HepG2 (cell line): Measurements from ENCODE around the gene MYO10. TPM values are rescaled to one million over a fixed set of nuclear protein-coding genes. Genes with fewer than 3 reads are reported as not detected.

Experiments
- CC2D1A ChIP-seq: sonication (generic); formaldehyde crosslinking; IDR thresholded peaks from 2 replicates; pipeline ENCODE4 v1.8.1; 2023; ENCODE audit warnings: mild to moderate bottlenecking, missing genetic modification reagents
- FOXM1 ChIP-seq: sonication (generic); formaldehyde crosslinking; IDR thresholded peaks from 2 replicates; pipeline ENCODE4 v1.5.0; 2020; ENCODE audit warnings: missing genetic modification reagents
- GATAD1 ChIP-seq: IDR thresholded peaks from 2 replicates; pipeline ENCODE4 v1.6.1; 2016; ENCODE audit warnings: missing genetic modification reagents, missing compliant biosample characterization
- HMG20A ChIP-seq: IDR thresholded peaks from 2 replicates; pipeline ENCODE4 v1.6.1; 2016; ENCODE audit warnings: borderline replicate concordance
- KDM5A ChIP-seq: fragments of 200-600 bp; sonication (generic); IDR thresholded peaks from 2 replicates; pipeline ENCODE4 v1.7.0; 2018; ENCODE audit warnings: antibody characterized with exemption, mild to moderate bottlenecking, low read length, borderline replicate concordance
- MEIS1 ChIP-seq: sonication (generic); formaldehyde crosslinking; IDR thresholded peaks from 2 replicates; pipeline ENCODE4 v1.9.0; 2021; ENCODE audit warnings: mild to moderate bottlenecking, missing genetic modification reagents, moderate library complexity, borderline replicate concordance
- NCOR1 ChIP-seq: fragments of 200-600 bp; sonication (generic); IDR thresholded peaks from 2 replicates; pipeline ENCODE4 v1.7.0; 2017; ENCODE audit warnings: antibody characterized with exemption, low read length, borderline replicate concordance
- NFKB2 ChIP-seq: sonication (generic); formaldehyde crosslinking; IDR thresholded peaks from 2 replicates; pipeline ENCODE4 v1.4.0; 2020; ENCODE audit warnings: missing genetic modification reagents, borderline replicate concordance
- RXRA ChIP-seq: sonication (generic); formaldehyde crosslinking; IDR thresholded peaks from 2 replicates; pipeline ENCODE4 v1.5.1; 2020; ENCODE audit warnings: missing genetic modification reagents
- SMARCE1 ChIP-seq: fragments of 450-650 bp; IDR thresholded peaks from 2 replicates; pipeline ENCODE4 v1.6.1; 2017; ENCODE audit warnings: borderline replicate concordance
- XBP1 ChIP-seq: sonication (generic); formaldehyde crosslinking; IDR thresholded peaks from 2 replicates; pipeline ENCODE4 v1.5.0; 2020; ENCODE audit warnings: missing genetic modification reagents
- ZBTB20 ChIP-seq: sonication (generic); formaldehyde crosslinking; IDR thresholded peaks from 2 replicates; pipeline ENCODE4 v1.8.1; 2023; ENCODE audit warnings: missing genetic modification reagents, low read depth, mild to moderate bottlenecking, borderline replicate concordance
- ZNF10 ChIP-seq: sonication (generic); formaldehyde crosslinking; IDR thresholded peaks from 2 replicates; pipeline ENCODE4 v1.4.0; 2020; ENCODE audit warnings: mild to moderate bottlenecking, low read depth, missing genetic modification reagents, borderline replicate concordance
- ZNF251 ChIP-seq: sonication (generic); formaldehyde crosslinking; IDR thresholded peaks from 2 replicates; pipeline ENCODE4 v1.9.0; 2021; ENCODE audit warnings: mild to moderate bottlenecking, missing genetic modification reagents
- ZNF547 ChIP-seq: sonication (generic); formaldehyde crosslinking; IDR thresholded peaks from 2 replicates; pipeline ENCODE4 v1.5.1; 2020; ENCODE audit warnings: mild to moderate bottlenecking, missing genetic modification reagents
- ZSCAN25 ChIP-seq: sonication (generic); formaldehyde crosslinking; IDR thresholded peaks from 2 replicates; pipeline ENCODE4 v1.8.0; 2022; ENCODE audit warnings: mild to moderate bottlenecking, missing genetic modification reagents
- polyA plus RNA-seq, 8 experiments: library from polyadenylated mRNA; depleted of rRNA in 3 of 8; stranded (reverse) in 7 of 8; unstranded in 1 of 8; fragments of >200 nt; fragmentation: Illumina TruSeq in 4 of 8; extraction: Trizol in 4 of 8; gene quantifications; 2 replicates each; pipeline versions ENCODE4 v1.2.1 to v1.2.3, GENCODE V29; 2011 to 2016; ENCODE audit warnings: low read depth in 4 of 8, missing spikeins in 1 of 8, mixed read lengths in 1 of 8; ENCODE audit not compliant: insufficient read depth in 1 of 8
- total RNA-seq, 5 experiments: library from RNA; depleted of rRNA; stranded (reverse); fragments of >200 nt; fragmentation: Illumina TruSeq; extraction: Trizol; gene quantifications; 2 replicates each; pipeline ENCODE4 v1.2.3, GENCODE V29; 2016; ENCODE audit warnings: low read depth in 1 of 5
- TF ChIP-seq, protein P1 (sequence below): sonication (generic); formaldehyde crosslinking; IDR thresholded peaks from 2 replicates; pipeline ENCODE4 v1.8.1; 2022; ENCODE audit warnings: low read depth, mild to moderate bottlenecking, missing genetic modification reagents
- TF ChIP-seq, protein P2 (sequence below): sonication (generic); formaldehyde crosslinking; IDR thresholded peaks from 2 replicates; pipeline ENCODE4 v1.8.0; 2022; ENCODE audit warnings: mild to moderate bottlenecking, missing genetic modification reagents, moderate library complexity
- TF ChIP-seq, protein P3 (sequence below): fragments of 450-650 bp; IDR thresholded peaks from 2 replicates; pipeline ENCODE4 v1.6.1; 2017; ENCODE audit warnings: mild to moderate bottlenecking
- TF ChIP-seq, protein P4 (sequence below): sonication (generic); formaldehyde crosslinking; IDR thresholded peaks from 2 replicates; pipeline ENCODE4 v1.8.0; 2022; ENCODE audit warnings: mild to moderate bottlenecking, missing genetic modification reagents; ENCODE audit not compliant: insufficient replicate concordance
- TF ChIP-seq, protein P5 (sequence below): sonication (generic); formaldehyde crosslinking; IDR thresholded peaks from 2 replicates; pipeline ENCODE4 v1.8.1; 2023; ENCODE audit warnings: mild to moderate bottlenecking, moderate library complexity, missing genetic modification reagents

The MYO10 gene
- total and polyA plus RNA-seq, 2 of the 13 experiments (the other 11 are each of a cell fraction or from before 2014, with no cell fraction given): 4.5 to 14.0 TPM

DNA sequence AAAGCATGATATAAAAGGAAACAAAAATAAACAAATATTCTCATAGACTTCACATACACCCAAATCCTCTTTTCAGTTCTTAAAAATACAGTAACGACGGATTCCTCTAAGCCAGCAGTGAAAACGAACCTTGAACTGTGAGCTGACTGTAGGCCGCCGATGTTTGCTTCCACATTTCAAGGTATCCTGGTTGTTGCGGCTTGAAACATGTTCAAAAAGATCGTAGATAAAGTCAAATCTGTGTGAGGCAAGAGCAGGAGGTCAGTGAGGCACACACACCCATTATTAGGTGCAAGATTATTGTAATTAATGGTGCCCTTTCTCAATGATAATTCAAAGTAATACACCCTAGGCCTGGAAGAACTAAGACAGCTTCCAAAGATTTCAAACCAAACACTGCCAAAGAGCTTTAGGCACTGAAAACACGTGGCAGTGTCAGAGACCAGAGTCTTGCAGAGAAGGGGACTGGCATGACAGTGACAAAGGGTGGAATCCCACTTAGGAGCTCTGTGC, 178.0 kb downstream of the MYO10 start (continued):
- TF ChIP-seq, protein P1, sequence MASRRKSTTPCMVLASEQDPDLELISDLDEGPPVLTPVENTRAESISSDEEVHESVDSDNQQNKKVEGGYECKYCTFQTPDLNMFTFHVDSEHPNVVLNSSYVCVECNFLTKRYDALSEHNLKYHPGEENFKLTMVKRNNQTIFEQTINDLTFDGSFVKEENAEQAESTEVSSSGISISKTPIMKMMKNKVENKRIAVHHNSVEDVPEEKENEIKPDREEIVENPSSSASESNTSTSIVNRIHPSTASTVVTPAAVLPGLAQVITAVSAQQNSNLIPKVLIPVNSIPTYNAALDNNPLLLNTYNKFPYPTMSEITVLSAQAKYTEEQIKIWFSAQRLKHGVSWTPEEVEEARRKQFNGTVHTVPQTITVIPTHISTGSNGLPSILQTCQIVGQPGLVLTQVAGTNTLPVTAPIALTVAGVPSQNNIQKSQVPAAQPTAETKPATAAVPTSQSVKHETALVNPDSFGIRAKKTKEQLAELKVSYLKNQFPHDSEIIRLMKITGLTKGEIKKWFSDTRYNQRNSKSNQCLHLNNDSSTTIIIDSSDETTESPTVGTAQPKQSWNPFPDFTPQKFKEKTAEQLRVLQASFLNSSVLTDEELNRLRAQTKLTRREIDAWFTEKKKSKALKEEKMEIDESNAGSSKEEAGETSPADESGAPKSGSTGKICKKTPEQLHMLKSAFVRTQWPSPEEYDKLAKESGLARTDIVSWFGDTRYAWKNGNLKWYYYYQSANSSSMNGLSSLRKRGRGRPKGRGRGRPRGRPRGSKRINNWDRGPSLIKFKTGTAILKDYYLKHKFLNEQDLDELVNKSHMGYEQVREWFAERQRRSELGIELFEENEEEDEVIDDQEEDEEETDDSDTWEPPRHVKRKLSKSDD (CRISPR knock-in tag): no peak
- no peak for TF ChIP-seq ZNF251 (CRISPR knock-in tag)
- TF ChIP-seq NCOR1: peak; percentile 77; the same call in 1 of the 2 replicates
- no peak for TF ChIP-seq SMARCE1
- peak; percentile 81; the same call in 1 of the 2 replicates for TF ChIP-seq HMG20A
- TF ChIP-seq, protein P2, sequence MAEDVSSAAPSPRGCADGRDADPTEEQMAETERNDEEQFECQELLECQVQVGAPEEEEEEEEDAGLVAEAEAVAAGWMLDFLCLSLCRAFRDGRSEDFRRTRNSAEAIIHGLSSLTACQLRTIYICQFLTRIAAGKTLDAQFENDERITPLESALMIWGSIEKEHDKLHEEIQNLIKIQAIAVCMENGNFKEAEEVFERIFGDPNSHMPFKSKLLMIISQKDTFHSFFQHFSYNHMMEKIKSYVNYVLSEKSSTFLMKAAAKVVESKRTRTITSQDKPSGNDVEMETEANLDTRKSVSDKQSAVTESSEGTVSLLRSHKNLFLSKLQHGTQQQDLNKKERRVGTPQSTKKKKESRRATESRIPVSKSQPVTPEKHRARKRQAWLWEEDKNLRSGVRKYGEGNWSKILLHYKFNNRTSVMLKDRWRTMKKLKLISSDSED (CRISPR knock-in tag): no peak
- TF ChIP-seq, protein P3, sequence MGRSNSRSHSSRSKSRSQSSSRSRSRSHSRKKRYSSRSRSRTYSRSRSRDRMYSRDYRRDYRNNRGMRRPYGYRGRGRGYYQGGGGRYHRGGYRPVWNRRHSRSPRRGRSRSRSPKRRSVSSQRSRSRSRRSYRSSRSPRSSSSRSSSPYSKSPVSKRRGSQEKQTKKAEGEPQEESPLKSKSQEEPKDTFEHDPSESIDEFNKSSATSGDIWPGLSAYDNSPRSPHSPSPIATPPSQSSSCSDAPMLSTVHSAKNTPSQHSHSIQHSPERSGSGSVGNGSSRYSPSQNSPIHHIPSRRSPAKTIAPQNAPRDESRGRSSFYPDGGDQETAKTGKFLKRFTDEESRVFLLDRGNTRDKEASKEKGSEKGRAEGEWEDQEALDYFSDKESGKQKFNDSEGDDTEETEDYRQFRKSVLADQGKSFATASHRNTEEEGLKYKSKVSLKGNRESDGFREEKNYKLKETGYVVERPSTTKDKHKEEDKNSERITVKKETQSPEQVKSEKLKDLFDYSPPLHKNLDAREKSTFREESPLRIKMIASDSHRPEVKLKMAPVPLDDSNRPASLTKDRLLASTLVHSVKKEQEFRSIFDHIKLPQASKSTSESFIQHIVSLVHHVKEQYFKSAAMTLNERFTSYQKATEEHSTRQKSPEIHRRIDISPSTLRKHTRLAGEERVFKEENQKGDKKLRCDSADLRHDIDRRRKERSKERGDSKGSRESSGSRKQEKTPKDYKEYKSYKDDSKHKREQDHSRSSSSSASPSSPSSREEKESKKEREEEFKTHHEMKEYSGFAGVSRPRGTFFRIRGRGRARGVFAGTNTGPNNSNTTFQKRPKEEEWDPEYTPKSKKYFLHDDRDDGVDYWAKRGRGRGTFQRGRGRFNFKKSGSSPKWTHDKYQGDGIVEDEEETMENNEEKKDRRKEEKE: no peak
- no peak for TF ChIP-seq ZSCAN25 (CRISPR knock-in tag)
- TF ChIP-seq, protein P4, sequence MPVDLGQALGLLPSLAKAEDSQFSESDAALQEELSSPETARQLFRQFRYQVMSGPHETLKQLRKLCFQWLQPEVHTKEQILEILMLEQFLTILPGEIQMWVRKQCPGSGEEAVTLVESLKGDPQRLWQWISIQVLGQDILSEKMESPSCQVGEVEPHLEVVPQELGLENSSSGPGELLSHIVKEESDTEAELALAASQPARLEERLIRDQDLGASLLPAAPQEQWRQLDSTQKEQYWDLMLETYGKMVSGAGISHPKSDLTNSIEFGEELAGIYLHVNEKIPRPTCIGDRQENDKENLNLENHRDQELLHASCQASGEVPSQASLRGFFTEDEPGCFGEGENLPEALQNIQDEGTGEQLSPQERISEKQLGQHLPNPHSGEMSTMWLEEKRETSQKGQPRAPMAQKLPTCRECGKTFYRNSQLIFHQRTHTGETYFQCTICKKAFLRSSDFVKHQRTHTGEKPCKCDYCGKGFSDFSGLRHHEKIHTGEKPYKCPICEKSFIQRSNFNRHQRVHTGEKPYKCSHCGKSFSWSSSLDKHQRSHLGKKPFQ (CRISPR knock-in tag): no peak
- TF ChIP-seq RXRA (CRISPR knock-in tag): no peak; the same call in 1 of the 2 replicates
- no peak for TF ChIP-seq ZBTB20 (CRISPR knock-in tag)
- TF ChIP-seq, protein P5, sequence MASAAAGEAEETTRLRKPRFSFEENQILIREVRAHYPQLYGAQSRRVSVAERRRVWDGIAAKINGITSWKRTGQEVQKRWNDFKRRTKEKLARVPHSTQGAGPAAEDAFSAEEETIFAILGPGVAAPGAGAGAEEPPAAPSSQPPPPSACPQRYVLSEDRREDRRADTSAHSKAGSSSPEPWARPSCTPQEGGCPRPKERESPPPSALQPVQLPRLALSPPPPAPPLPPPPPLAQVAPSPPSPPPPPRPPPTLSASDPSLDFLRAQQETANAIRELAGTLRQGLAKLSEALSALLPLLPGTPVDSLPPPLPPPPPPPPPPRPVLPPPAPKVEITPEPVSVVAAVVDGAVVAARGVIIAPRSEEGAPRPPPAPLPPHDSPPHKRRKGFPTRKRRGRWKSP (CRISPR knock-in tag): no peak
- no peak for TF ChIP-seq FOXM1 (CRISPR knock-in tag)
- no peak for TF ChIP-seq NFKB2 (CRISPR knock-in tag)
- TF ChIP-seq KDM5A: no peak
- no peak for TF ChIP-seq ZNF547 (CRISPR knock-in tag)
- TF ChIP-seq GATAD1 (CRISPR knock-in tag): no peak
- TF ChIP-seq CC2D1A (CRISPR knock-in tag): no peak
- TF ChIP-seq XBP1 (CRISPR knock-in tag): no peak
- TF ChIP-seq ZNF10: no peak
- TF ChIP-seq MEIS1 (CRISPR knock-in tag): no peak
